NCI-H2196 treated with DMSO at 0.1 percent for 48 hours (cell line): ENCODE data around the gene DHRS12.

ENCODE experiments used
- DNase-seq: peaks from one replicate; lab custom pipeline; 2025; ENCODE audit not compliant: unreplicated experiment; lab: John Stamatoyannopoulos, UW

DHRS12 gene

GRCh38 chr13:51784097-51784496 lies 19.9 kb downstream of the DHRS12 start:
- DNase-seq, result no peak

DNA sequence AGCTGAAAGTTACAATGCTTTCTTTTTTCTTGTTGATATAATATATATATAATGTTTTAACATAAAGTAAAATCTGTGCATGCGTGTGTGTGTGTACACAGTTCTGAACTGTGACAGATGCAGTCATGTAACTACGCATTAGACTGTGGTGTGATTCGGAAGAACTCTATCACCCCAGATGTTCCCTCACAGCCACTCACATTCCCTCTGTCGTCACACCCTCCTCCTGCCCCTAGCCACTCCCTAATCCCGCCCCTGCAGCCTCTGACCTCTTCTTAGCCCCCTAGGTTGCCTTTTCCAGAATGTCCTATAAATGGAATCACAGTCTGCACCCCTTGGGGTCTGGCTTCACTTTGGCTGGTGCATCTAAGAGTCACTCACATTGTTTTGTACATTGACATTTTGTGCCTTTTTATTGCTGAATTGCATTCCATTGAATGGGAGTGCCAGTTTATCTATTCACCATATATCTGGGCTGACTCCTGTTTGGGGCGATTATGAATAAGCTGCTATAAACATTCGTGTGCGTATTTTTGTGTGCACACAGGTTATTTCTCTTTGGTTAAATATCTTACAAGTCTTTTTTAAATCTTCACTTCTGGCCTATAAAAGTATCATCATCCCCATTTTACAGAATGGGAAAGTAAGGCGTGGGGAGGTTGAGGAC lies 20.4 kb downstream of the DHRS12 start:
- DNase-seq, result no peak

GRCh38 chr13:51782026-51782710 lies 21.8 kb downstream of the DHRS12 start:
- no peak for DNase-seq

DNA sequence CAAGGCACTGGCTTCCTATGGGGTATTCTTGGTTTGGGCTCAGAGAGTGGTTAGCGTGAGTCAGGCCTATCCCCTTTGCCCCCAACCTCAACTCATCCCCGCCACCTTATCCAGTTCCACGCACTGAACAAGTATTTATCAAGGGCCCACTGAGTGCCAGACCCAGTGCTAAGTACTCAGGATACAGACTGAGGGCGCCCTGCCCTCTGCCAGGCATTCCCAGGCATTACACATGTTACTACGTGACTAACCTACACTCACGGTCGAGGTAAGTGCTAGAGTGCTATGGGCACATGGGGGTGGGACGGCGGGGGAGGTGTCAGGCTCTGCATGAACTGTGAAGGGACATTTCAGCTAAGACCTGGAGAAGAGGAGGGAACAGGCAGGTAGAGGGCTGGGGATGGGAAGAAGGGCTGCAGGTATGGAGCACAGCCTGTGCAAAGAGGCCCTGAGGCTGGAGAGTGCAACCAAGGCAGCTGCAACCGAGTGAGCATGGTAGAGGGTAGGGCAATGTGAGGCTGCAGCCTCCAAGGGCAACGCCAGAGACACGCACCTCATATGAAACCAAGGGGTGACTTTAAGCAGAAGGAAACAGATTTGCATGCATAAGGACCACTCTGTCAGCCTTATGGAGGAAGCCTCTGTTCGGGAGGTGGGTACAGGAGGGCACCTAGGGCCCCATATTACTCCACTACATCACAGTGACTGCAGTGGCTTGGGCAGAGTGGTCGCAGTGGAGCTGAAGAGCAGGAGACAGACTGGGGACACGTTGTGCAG lies 22.5 kb downstream of the DHRS12 start:
- DNase-seq, result no peak

DNA sequence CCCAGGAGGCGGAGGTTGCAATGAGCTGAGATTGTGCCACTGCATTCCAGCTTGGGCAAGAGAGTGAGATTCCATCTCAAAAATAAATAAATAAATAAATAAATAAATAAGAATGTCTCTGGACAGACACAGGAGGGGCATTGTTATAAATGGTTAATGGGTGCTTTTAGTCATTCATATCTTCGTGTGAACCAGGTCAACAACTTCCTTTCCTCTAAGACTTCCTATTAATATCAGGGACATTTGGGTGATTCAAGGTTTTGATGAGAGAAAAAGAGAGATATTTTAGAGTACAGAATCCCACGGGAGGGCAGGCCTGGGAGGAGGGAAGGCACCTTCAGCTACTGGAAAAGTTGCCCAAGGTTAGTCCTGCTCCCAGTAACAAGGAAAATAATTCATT lies 23.9 kb downstream of the DHRS12 start:
- no peak for DNase-seq

DNA sequence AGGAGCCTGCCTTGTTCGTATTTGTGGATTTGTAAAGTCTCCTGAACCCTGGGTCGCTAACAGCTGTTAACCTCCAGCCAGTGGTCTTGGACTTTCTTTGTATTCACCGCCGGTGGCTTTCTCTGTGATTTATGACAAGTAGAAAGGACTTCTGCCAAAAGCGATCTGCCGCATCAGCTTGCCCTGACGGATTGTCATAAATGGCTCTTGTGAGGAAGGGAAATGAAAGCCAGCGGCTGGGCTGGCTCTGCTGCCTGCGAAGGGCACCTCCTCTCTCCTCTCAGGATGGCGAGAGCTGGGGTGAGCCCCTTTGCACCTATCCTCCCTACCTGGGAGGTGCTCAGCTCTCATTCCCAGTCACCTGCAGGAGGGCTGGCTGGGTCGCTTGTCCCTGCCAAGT lies 25.6 kb downstream of the DHRS12 start:
- DNase-seq, result no peak

GRCh38 chr13:51777921-51778320 lies 26.0 kb downstream of the DHRS12 start:
- DNase-seq, result no peak

- no peak for DNase-seq
Measured at GRCh38 chr13:51776179-51776578, 27.8 kb downstream of the DHRS12 start.

GRCh38 chr13:51773515-51773914 lies 30.4 kb downstream of the DHRS12 start:
- DNase-seq, result no peak

DNA sequence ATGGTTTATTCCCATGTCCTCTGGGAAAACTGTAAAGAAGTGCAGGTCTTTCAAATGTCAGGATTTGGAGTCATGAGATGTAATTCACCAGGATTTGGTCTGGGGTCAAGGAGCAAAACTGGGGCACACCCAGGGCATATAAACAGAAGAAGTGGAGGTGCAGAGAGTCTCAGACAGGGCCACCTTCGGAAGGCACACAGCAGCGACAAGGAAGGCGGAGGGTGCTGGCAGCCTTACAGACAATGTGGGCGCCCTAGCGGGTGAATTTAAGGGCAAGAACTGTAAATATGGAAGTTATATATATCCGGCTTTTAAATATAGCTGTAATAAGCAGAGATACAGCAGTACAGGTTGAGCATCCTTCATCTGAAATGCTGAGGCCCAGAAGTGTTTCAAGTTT lies 31.2 kb downstream of the DHRS12 start:
- no peak for DNase-seq

GRCh38 chr13:51772105-51772455 lies 31.9 kb downstream of the DHRS12 start:
- DNase-seq, result no peak

DNA sequence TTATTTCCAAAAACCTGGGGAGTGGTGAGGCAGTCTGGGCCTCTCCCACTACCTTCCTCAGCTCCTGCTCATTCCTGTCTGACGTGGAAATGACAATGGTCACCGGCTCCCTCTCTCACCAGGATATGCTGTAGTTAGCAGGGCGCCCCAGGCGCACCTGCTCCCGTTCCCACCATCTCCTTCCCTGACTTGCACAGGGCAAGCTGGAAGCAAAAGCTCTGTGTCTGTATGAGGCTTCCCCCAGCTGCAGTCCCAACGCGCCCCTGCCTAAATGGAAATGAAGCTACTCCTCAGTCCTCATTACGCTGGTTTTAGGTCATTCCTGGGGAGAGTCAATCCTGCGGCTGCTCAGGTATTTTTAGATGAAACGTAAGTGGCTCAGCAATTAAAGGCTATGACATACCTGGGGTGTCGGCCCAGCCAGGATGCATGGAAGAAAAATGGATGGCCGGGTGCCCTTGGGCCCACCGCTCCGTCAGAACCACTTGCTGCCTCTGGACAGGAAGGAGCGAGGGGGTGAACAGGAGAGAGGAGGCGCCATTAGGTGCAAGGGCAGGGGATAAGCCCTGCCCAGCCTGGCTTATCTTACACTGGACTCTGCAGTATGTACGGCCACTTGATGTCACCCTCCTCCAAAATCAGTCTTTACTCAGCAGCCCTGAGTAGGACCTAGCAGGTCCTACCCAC lies 32.4 kb downstream of the DHRS12 start:
- no peak for DNase-seq

DNA sequence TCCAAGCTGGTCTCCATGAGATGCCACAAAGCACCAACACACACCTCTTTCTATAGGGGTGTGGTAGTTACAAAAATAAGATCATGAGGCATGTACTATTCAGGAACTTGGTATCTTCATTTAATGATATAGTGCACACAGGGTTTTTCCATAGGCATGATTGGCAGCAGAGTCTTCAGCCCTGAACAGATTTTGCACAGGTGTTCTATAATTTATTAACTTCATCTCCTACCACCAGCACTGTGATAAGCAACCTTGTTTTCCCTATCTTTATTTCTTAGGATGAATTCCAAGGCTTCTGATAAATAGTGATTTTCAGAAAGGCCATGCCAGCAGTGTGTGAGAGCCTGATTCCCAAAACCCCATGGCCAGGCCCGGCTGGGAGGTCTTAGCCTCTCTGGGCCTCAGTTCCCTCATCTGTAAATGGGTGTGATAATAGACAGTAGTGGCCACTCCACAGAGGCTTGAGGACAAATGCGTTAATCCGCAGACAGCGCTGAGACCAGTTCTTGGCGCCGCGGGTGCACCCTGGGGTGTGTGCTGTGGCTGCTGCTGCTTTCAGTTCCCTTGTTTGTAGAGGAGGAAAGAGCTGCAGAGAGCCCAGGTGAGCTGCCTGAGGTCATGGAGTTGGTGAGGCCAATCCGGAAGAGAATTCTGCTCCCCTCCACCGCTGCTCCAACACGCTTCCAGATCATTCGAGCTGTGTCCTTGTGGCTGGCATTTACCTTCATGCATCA lies 33.1 kb downstream of the DHRS12 start:
- no peak for DNase-seq

- no peak for DNase-seq
Measured at GRCh38 chr13:51770160-51770559, 33.8 kb downstream of the DHRS12 start.

DNA sequence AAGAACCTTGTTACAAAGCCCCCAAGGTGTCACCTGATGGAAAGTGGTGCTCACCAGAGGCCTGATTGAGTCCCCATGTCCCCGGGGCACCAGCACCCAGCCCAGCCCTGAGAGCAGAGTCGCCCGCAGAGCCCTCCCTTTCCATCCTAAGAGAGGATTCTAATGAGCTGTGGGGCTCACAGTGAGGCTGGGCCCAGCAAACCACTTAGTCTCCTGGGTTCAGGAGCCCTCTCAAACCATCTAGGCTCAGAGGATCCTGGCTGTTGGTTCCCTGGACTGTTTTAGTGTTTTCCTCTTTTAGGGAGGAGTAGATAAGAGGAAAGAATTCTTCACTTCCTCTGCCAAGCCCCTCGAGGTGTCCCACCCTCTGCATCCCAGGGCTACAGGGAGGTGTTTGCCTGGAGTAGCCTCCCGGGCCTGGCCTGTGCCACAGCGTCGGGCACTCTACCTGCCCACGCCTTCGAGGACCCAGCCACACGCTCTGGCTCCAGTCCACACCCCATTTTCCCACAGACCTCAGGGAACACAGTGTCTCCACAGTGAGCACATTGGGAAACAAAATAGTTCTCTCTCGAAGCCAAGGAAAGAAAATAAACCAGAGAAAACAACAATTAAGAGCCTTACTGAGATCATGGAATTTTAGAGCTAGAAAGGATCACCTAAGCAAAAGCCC lies 34.4 kb downstream of the DHRS12 start:
- no peak for DNase-seq

- no peak for DNase-seq
Measured at GRCh38 chr13:51768976-51769375, 35.0 kb downstream of the DHRS12 start.

- DNase-seq, result no peak
Measured at GRCh38 chr13:51768378-51768921, 35.5 kb downstream of the DHRS12 start.

DNA sequence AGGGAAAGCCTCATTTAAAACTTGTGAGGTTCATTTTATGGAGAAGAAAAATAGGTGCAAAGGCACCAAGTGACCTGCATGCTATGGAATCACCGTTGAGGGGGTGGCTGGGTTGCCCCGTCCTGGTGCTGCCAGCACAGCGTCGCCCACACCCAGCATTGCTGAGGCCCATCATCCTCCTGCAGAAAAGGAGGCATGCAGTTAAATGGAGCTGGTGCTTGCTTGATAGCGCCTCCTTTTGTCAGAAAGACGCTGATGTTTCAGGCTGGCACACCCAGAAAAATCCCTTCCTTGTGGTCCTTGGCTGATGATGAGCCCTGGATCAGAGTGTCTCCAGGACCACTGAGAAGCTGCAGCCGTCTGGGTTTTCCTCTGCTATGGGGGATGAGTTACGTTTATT lies 36.9 kb downstream of the DHRS12 start:
- no peak for DNase-seq

DNA sequence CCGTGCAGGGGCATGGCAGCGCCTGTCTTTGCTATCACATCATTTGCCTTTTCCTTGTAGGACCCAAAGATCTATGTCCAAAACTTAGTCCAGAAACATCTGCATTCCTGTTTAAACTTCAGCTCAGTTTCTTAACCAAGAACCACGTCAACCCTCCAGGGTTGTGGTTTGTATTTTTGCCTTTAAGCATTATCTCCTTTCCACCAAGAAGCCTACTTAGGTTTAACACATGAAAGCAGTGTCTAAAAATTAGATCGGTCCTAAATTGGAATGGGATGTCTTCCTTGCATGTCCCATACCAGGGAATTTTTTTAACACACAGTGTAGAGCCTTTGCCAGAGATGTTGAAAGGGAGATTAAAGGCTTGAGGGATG lies 38.8 kb downstream of the DHRS12 start:
- no peak for DNase-seq
